Frontal cortex (tissue), 1 donor: ENCODE results near the gene CD68. TPM values are rescaled to one million over a fixed set of nuclear protein-coding genes. Genes with fewer than 3 reads are reported as not detected.

Experiments used
- small RNA-seq: library from RNA; depleted of rRNA; stranded (forward); fragments of <200 nt; gene quantifications from one replicate; pipeline ENCODE3, GENCODE V24; 2014
- total RNA-seq: library from RNA; depleted of rRNA; stranded (reverse); fragments of >200 nt; gene quantifications from one replicate; pipeline ENCODE4 v1.2.3, GENCODE V29; 2014

Gene CD68
- total RNA-seq, 1 donor from 2014 or later = 1.2 TPM

Small RNA genes lying within 50 kb of the gene (small RNA-seq; reads per million reads assigned to genes)
- not detected for gene CD68
- gene RF00019 = not detected
- gene SNORA48 = not detected
- not detected for gene SNORD10

Other genes starting within 250 kb of the CD68 start
- gene ACAP1, start 243.1 kb upstream of the CD68 start, total RNA-seq = 0.41 TPM
- gene KCTD11, start 227.5 kb upstream of the CD68 start, total RNA-seq = 3.3 TPM
- not detected for gene TMEM95, start 224.5 kb upstream of the CD68 start, total RNA-seq
- gene TNK1, start 198.5 kb upstream of the CD68 start, total RNA-seq = 0.82 TPM
- 10.6 TPM for gene PLSCR3, start 185.1 kb upstream of the CD68 start, total RNA-seq
- 80.3 TPM for gene TMEM256, start 175.5 kb upstream of the CD68 start, total RNA-seq
- gene NLGN2, start 171.8 kb upstream of the CD68 start, total RNA-seq = 8.2 TPM
- gene SPEM1, start 159.3 kb upstream of the CD68 start, total RNA-seq = not detected
- gene SPEM2, start 154.0 kb upstream of the CD68 start, total RNA-seq = not detected
- not detected for gene SPEM3, start 150.8 kb upstream of the CD68 start, total RNA-seq
- gene TMEM102, start 144.2 kb upstream of the CD68 start, total RNA-seq = 2.0 TPM
- 5.3 TPM for gene FGF11, start 140.1 kb upstream of the CD68 start, total RNA-seq
- gene CHRNB1, start 134.6 kb upstream of the CD68 start, total RNA-seq = 16.7 TPM
- 11.8 TPM for gene ZBTB4, start 100.0 kb upstream of the CD68 start, total RNA-seq
- gene SLC35G6, start 98.2 kb upstream of the CD68 start, total RNA-seq = not detected
- 33.0 TPM for gene POLR2A, start 95.3 kb upstream of the CD68 start, total RNA-seq
- 3.7 TPM for gene TNFSF12, start 30.6 kb upstream of the CD68 start, total RNA-seq
- 1.2 TPM for gene TNFSF13, start 20.9 kb upstream of the CD68 start, total RNA-seq
- gene SENP3, start 17.7 kb upstream of the CD68 start, total RNA-seq = 102 TPM
- 35.1 TPM for gene MPDU1, start 4.2 kb downstream of the CD68 start, total RNA-seq
- 1.2 TPM for gene SOX15, start 10.5 kb downstream of the CD68 start, total RNA-seq
- 68.1 TPM for gene FXR2, start 35.3 kb downstream of the CD68 start, total RNA-seq
- 31.4 TPM for gene SAT2, start 48.2 kb downstream of the CD68 start, total RNA-seq
- gene SHBG, start 50.5 kb downstream of the CD68 start, total RNA-seq = not detected
- 8.2 TPM for gene ATP1B2, start 71.3 kb downstream of the CD68 start, total RNA-seq
- 6.9 TPM for gene TP53, start 107.9 kb downstream of the CD68 start, total RNA-seq
- 11.8 TPM for gene WRAP53, start 108.8 kb downstream of the CD68 start, total RNA-seq
- gene EFNB3, start 125.6 kb downstream of the CD68 start, total RNA-seq = 17.5 TPM
- 1.2 TPM for gene DNAH2, start 138.1 kb downstream of the CD68 start, total RNA-seq